ENCODE results near the gene HLA-DMA.

DNA sequence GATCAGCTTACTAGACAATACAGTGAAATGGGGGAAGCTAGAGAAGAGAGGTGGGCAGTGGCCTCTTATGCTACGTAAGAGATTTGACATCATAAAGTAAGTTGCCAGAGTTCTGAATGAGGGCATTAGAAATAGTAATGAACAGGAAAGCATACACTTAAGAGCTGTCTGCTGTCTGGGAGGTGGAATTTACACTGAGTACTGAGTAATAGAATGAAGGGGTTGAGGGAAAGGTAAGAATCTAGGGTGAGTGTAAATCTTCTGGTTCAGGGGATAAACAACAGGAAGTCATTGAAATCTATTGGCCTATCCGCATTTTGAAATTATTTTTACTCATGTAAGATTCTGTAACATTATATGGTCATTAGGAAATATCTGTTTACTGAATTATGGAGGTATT, 47.8 kb downstream of the HLA-DMA start:
- TF ChIP-seq, protein P1, sequence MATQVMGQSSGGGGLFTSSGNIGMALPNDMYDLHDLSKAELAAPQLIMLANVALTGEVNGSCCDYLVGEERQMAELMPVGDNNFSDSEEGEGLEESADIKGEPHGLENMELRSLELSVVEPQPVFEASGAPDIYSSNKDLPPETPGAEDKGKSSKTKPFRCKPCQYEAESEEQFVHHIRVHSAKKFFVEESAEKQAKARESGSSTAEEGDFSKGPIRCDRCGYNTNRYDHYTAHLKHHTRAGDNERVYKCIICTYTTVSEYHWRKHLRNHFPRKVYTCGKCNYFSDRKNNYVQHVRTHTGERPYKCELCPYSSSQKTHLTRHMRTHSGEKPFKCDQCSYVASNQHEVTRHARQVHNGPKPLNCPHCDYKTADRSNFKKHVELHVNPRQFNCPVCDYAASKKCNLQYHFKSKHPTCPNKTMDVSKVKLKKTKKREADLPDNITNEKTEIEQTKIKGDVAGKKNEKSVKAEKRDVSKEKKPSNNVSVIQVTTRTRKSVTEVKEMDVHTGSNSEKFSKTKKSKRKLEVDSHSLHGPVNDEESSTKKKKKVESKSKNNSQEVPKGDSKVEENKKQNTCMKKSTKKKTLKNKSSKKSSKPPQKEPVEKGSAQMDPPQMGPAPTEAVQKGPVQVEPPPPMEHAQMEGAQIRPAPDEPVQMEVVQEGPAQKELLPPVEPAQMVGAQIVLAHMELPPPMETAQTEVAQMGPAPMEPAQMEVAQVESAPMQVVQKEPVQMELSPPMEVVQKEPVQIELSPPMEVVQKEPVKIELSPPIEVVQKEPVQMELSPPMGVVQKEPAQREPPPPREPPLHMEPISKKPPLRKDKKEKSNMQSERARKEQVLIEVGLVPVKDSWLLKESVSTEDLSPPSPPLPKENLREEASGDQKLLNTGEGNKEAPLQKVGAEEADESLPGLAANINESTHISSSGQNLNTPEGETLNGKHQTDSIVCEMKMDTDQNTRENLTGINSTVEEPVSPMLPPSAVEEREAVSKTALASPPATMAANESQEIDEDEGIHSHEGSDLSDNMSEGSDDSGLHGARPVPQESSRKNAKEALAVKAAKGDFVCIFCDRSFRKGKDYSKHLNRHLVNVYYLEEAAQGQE (IDR thresholded peaks at IDR 0.05; ENCODE audit: low read depth), result no peak
- TF ChIP-seq, protein P2, sequence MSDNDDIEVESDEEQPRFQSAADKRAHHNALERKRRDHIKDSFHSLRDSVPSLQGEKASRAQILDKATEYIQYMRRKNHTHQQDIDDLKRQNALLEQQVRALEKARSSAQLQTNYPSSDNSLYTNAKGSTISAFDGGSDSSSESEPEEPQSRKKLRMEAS (IDR thresholded peaks at IDR 0.05), result no peak
- TF ChIP-seq CEBPB (IDR thresholded peaks at IDR 0.05) (no peak), EGR1 (IDR thresholded peaks at IDR 0.05) (no peak), CREB1 (IDR thresholded peaks at IDR 0.05; ENCODE audit: low read depth) (no peak), TAF1 (IDR thresholded peaks at IDR 0.05; ENCODE audit: low read depth) (no peak)

Measured in Ishikawa (cell line).